WI38 (cell line): Measurements from ENCODE around the gene IL21R.

ENCODE experiments used
- H3K4me3 ChIP-seq: 2 replicates; pipeline ENCODE4 v1.5.1; 2011; ENCODE audit warnings: low read depth, mild to moderate bottlenecking, control low read depth, low read length
- TF ChIP-seq, protein P1 (sequence below): IDR thresholded peaks from 2 replicates; pipeline ENCODE4 v1.5.1; 2012; ENCODE audit warnings: low read depth, mild to moderate bottlenecking, control low read depth, low read length

The IL21R gene

GRCh38 chr16:27472091-27473020 is 70.4 kb downstream of the IL21R start:
- TF ChIP-seq, protein P1, sequence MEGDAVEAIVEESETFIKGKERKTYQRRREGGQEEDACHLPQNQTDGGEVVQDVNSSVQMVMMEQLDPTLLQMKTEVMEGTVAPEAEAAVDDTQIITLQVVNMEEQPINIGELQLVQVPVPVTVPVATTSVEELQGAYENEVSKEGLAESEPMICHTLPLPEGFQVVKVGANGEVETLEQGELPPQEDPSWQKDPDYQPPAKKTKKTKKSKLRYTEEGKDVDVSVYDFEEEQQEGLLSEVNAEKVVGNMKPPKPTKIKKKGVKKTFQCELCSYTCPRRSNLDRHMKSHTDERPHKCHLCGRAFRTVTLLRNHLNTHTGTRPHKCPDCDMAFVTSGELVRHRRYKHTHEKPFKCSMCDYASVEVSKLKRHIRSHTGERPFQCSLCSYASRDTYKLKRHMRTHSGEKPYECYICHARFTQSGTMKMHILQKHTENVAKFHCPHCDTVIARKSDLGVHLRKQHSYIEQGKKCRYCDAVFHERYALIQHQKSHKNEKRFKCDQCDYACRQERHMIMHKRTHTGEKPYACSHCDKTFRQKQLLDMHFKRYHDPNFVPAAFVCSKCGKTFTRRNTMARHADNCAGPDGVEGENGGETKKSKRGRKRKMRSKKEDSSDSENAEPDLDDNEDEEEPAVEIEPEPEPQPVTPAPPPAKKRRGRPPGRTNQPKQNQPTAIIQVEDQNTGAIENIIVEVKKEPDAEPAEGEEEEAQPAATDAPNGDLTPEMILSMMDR = no peak
- no peak overlapping the region for H3K4me3 ChIP-seq

- H3K4me3 ChIP-seq = no peak overlapping the region
- TF ChIP-seq, protein P1 = no peak
Measured at GRCh38 chr16:27473101-27473900, 71.3 kb downstream of the IL21R start.

- H3K4me3 ChIP-seq = no peak overlapping the region
- TF ChIP-seq, protein P1 = no peak
Measured at GRCh38 chr16:27474041-27474440, 72.1 kb downstream of the IL21R start.

GRCh38 chr16:27474921-27475320 is 72.9 kb downstream of the IL21R start:
- TF ChIP-seq, protein P1 = no peak
- H3K4me3 ChIP-seq = no peak overlapping the region

DNA sequence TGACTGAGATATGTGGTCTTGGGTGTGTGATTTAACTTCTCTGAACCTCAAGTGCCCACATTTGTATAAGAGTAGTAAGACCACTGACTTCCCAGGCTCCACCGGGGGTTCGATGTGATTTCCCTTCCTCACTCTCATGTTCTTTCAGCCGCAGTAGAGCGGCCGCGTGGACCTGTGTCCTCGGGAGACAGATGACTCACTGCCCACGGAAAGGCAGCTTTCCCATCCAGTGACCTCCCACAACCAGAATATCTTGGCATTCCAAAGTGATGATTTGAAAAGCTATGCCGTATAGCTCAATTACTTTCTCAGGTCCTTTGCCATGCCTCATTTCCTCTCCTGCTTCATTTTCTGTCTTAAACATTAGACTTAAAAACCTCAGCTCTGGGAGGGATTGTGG is 73.6 kb downstream of the IL21R start:
- TF ChIP-seq, protein P1 = no peak

GRCh38 chr16:27476240-27476639 is 74.3 kb downstream of the IL21R start:
- no peak overlapping the region for H3K4me3 ChIP-seq
- TF ChIP-seq, protein P1 = no peak

More for the DNA sequence above, 73.6 kb downstream of the IL21R start:
- no peak overlapping the region for H3K4me3 ChIP-seq
